HEK293 (cell line): Measurements from ENCODE around the gene TNKS1BP1.
A peak's percentile ranks its signal among the peaks of the same experiment; 100 is the strongest.

Experiments used
- CTCF ChIA-PET: fragments of 350-600 bp; formaldehyde crosslinking; extraction: SDS; loops from one replicate; lab custom pipeline; 2021; ENCODE audit warnings: antibody characterized with exemption; lab: Yijun Ruan, JAX
- POLR2A ChIA-PET: fragments of 300-600 bp; formaldehyde crosslinking; extraction: SDS; loops from one replicate; lab custom pipeline; 2020; ENCODE audit warnings: antibody characterized with exemption, inconsistent platforms; lab: Yijun Ruan, JAX
- H3K27ac ChIP-seq: fragments of 200-500 bp; sonication (Bioruptor generic); 2 replicates; pipeline ENCODE4 v1.5.1; 2014; ENCODE audit warnings: low read depth, low read length, control low read depth, inconsistent platforms; ENCODE audit errors: extremely low read depth
- H3K36me3 ChIP-seq, 2 experiments: fragments of 200-500 bp in 1 of 2; sonication (Bioruptor generic) in 1 of 2; 1 replicate in 1 of 2; 2 replicates in 1 of 2; pipeline ENCODE4 v1.5.1; 2014 to 2017; ENCODE audit warnings: inconsistent platforms in 2 of 2, low read length in 2 of 2; ENCODE audit not compliant: control insufficient read depth in 2 of 2, insufficient read depth in 1 of 2
- H3K4me1 ChIP-seq: fragments of 200-500 bp; sonication (Bioruptor generic); 2 replicates; pipeline ENCODE4 v1.5.1; 2014; ENCODE audit warnings: mild to moderate bottlenecking, low read length, inconsistent platforms; ENCODE audit not compliant: control insufficient read depth, insufficient read depth
- H3K4me3 ChIP-seq: 2 replicates; pipeline ENCODE4 v1.5.1; 2011; ENCODE audit warnings: low read depth, mild to moderate bottlenecking, control low read depth, low read length, moderate library complexity
- H3K9me3 ChIP-seq: fragments of 200-500 bp; sonication (Bioruptor generic); 2 replicates; pipeline ENCODE4 v1.5.1; 2014; ENCODE audit warnings: low read depth, low read length, inconsistent platforms; ENCODE audit not compliant: control insufficient read depth, insufficient read depth
- ATF2 ChIP-seq: fragments of 450-650 bp; formaldehyde crosslinking; IDR thresholded peaks from 2 replicates; pipeline ENCODE4 v1.5.1; 2016; ENCODE audit warnings: missing biosample characterization, missing genetic modification characterization, low read depth
- KLF10 ChIP-seq: fragments of 450-650 bp; IDR thresholded peaks from 2 replicates; pipeline ENCODE4 v1.5.1; 2018; ENCODE audit warnings: missing biosample characterization, mild to moderate bottlenecking, missing genetic modification characterization
- SP2 ChIP-seq: fragments of 450-650 bp; formaldehyde crosslinking; IDR thresholded peaks from 2 replicates; pipeline ENCODE4 v1.5.1; 2016; ENCODE audit warnings: missing biosample characterization, missing genetic modification characterization
- YY2 ChIP-seq: fragments of 450-650 bp; formaldehyde crosslinking; IDR thresholded peaks from 2 replicates; pipeline ENCODE4 v1.5.1; 2016; ENCODE audit warnings: missing biosample characterization, missing genetic modification characterization
- ZBTB11 ChIP-seq: fragments of 450-650 bp; formaldehyde crosslinking; conservative IDR thresholded peaks from 2 replicates; pipeline ENCODE4 v1.5.1; 2016; ENCODE audit warnings: low read depth, missing biosample characterization, missing genetic modification characterization
- ZIC2 ChIP-seq: fragments of 450-650 bp; formaldehyde crosslinking; IDR thresholded peaks from 2 replicates; pipeline ENCODE4 v1.5.1; 2016; ENCODE audit warnings: missing biosample characterization, missing genetic modification characterization
- ZNF140 ChIP-seq: fragments of 450-650 bp; formaldehyde crosslinking; IDR thresholded peaks from 2 replicates; pipeline ENCODE4 v1.5.1; 2016; ENCODE audit warnings: missing biosample characterization, missing genetic modification characterization
- ZNF169 ChIP-seq: fragments of 450-650 bp; formaldehyde crosslinking; IDR thresholded peaks from 2 replicates; pipeline ENCODE4 v1.5.1; 2016; ENCODE audit warnings: missing biosample characterization, missing genetic modification characterization
- ZNF175 ChIP-seq: fragments of 450-650 bp; formaldehyde crosslinking; IDR thresholded peaks from 2 replicates; pipeline ENCODE4 v1.5.1; 2016; ENCODE audit warnings: missing biosample characterization, missing genetic modification characterization
- ZNF274 ChIP-seq, 2 experiments: fragments of 200-500 bp in 1 of 2; fragments of 450-650 bp in 1 of 2; sonication (Bioruptor generic) in 1 of 2; formaldehyde crosslinking in 1 of 2; IDR thresholded peaks; 2 replicates each; pipeline versions ENCODE4 v1.5.1 to v1.6.1; 2014 to 2016; ENCODE audit warnings: borderline replicate concordance in 1 of 2, inconsistent platforms in 1 of 2, low read length in 1 of 2, missing biosample characterization in 1 of 2, missing genetic modification characterization in 1 of 2
- ZNF350 ChIP-seq: fragments of 450-650 bp; formaldehyde crosslinking; IDR thresholded peaks from 2 replicates; pipeline ENCODE4 v1.5.0; 2017; ENCODE audit warnings: missing biosample characterization, mild to moderate bottlenecking, missing genetic modification characterization
- ZNF366 ChIP-seq: fragments of 450-650 bp; formaldehyde crosslinking; conservative IDR thresholded peaks from 2 replicates; pipeline ENCODE4 v1.5.1; 2016; ENCODE audit warnings: missing biosample characterization, missing genetic modification characterization
- ZNF37A ChIP-seq: fragments of 450-650 bp; IDR thresholded peaks from 2 replicates; pipeline ENCODE4 v1.5.1; 2018; ENCODE audit warnings: missing biosample characterization, missing genetic modification characterization
- ZNF433 ChIP-seq: fragments of 450-650 bp; formaldehyde crosslinking; IDR thresholded peaks from 2 replicates; pipeline ENCODE4 v1.5.1; 2016; ENCODE audit warnings: missing biosample characterization, missing genetic modification characterization, low read depth
- ZNF488 ChIP-seq: fragments of 450-650 bp; formaldehyde crosslinking; IDR thresholded peaks from 2 replicates; pipeline ENCODE4 v1.5.1; 2016; ENCODE audit warnings: missing biosample characterization, missing genetic modification characterization
- TF ChIP-seq, protein P1 (sequence below): fragments of 450-650 bp; formaldehyde crosslinking; IDR thresholded peaks from 2 replicates; pipeline ENCODE4 v1.5.1; 2016; ENCODE audit warnings: missing biosample characterization, missing genetic modification characterization, borderline replicate concordance

The TNKS1BP1 gene

DNA sequence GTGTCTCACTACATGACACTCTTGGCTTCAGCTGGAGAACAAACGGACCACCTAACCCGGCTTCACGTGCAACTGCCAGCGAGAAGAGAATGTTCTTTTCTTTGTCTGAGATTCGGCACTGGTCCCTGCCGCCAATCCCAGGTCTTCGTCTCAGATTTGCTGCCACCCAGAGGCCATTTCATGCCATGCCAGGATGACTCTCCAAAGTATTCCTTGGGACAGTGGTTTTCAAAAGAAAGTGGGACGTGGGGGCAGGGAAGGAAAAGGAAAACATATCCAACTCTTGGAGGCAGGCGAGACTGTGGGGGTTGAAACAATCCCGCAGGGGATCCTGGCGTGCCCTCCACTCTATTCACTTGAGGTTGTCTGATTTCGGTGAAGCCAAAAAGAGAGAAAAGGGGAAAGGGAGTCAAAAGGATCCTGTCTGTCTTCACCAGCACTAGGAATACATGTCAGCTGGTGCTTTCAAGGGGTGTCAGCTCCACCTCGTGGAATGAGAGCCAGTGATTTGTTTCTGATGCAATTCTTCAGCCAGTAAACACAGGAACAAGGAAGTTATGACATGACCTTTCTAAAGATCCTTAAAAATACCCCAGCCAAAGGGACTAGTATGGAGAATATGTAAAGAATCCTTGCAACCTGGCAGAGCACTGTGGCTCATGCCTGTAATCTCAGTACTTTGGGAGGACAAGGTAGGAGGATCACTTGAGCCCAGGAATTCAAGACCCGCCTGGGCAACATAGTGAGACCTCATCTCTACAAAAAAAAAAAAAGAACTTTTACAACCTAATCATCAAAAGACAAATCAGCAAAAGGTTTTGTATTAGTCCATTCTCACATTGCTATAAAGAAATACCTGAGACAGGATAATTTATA is 46.7 kb downstream of the TNKS1BP1 start (continued):
- TF ChIP-seq ZNF140 (tag by site-specific recombination) (no peak), ZNF350 (tag by site-specific recombination) (no peak), YY2 (tag by site-specific recombination) (no peak), ZNF488 (tag by site-specific recombination) (no peak), SP2 (tag by site-specific recombination) (no peak), ZNF366 (tag by site-specific recombination) (no peak), ZNF37A (tag by site-specific recombination) (no peak), ZIC2 (tag by site-specific recombination) (no peak), ZNF175 (tag by site-specific recombination) (no peak), ZBTB11 (no peak)
- TF ChIP-seq, protein P1, sequence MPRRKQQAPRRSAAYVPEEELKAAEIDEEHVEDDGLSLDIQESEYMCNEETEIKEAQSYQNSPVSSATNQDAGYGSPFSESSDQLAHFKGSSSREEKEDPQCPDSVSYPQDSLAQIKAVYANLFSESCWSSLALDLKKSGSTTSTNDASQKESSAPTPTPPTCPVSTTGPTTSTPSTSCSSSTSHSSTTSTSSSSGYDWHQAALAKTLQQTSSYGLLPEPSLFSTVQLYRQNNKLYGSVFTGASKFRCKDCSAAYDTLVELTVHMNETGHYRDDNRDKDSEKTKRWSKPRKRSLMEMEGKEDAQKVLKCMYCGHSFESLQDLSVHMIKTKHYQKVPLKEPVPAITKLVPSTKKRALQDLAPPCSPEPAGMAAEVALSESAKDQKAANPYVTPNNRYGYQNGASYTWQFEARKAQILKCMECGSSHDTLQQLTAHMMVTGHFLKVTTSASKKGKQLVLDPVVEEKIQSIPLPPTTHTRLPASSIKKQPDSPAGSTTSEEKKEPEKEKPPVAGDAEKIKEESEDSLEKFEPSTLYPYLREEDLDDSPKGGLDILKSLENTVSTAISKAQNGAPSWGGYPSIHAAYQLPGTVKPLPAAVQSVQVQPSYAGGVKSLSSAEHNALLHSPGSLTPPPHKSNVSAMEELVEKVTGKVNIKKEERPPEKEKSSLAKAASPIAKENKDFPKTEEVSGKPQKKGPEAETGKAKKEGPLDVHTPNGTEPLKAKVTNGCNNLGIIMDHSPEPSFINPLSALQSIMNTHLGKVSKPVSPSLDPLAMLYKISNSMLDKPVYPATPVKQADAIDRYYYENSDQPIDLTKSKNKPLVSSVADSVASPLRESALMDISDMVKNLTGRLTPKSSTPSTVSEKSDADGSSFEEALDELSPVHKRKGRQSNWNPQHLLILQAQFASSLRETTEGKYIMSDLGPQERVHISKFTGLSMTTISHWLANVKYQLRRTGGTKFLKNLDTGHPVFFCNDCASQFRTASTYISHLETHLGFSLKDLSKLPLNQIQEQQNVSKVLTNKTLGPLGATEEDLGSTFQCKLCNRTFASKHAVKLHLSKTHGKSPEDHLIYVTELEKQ, result no peak

DNA sequence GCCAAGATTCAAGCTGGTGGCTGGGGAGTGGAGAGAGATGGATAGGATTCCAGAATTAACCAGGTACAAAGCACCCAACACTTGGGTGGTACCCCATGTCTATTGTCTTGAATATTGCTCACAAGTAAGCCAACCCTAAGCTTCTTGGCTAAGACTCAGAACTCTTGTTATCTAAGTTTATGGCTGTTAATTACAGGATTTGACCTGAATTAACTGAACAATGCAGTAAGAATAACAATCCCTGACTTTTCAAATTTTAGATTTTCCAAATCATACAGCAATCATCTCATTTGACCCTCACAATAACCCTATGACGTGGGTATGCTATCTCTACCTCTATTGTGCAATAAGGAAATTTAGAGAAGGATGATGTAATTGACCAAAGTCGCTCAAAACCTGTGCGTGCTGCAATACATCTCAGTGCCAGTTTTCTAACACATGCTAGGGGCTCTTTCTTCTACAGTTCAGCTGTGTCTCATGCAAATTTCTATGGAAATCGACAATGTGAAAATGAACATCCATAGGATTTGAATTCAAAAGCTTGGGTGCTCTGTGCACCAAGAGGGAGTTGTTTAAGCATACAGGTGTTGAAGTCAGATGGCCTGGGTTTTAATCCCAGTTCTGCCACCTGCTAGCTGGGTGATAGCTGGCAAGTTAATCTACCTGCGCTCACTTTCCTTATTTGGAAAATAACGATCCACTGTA is 47.6 kb downstream of the TNKS1BP1 start:
- Histone ChIP-seq H3K4me1 (no peaks in the 10 kb centered on the region), H3K9me3 (no peaks in the 10 kb centered on the region), H3K36me3 (no peaks in the 10 kb centered on the region), H3K27ac (no peak overlapping the region), H3K4me3 (no peak overlapping the region)
- TF ChIP-seq ATF2 (tag by site-specific recombination) (peak; percentile 72; the same call in 1 of the 2 replicates), ZNF433 (tag by site-specific recombination) (no peak), KLF10 (no peak), ZNF274 (IDR thresholded peaks at IDR 0.05; ENCODE audit: low read length) (no peak), ZNF274 (tag by site-specific recombination; IDR thresholded peaks at IDR 0.05; ENCODE audit: borderline replicate concordance) (no peak), ZNF169 (no peak)
- CTCF ChIA-PET, result interaction anchor here (0.5 to 6.2 kb wide), 16 partner anchors 7 to 822 kb away, joined by 3 to 68 read pairs (median 4); no protein-coding TSS in a partner anchor
- POLR2A ChIA-PET, result no interaction called here
